Smooth muscle cell of the brain vasculature (primary cell): Measurements from ENCODE around the gene CDH23.

ENCODE experiments used
- DNase-seq: peaks from one replicate; pipeline ENCODE4 v3.0.0-alpha.2; 2012; ENCODE audit warnings: low read depth, low spot score

The CDH23 gene

GRCh38 chr10:71687077-71687476 lies 290.4 kb downstream of the CDH23 start:
- no peak for DNase-seq

GRCh38 chr10:71687480-71687879 lies 290.8 kb downstream of the CDH23 start:
- no peak for DNase-seq

- DNase-seq = no peak
These were observed 291.5 kb downstream of the CDH23 start for GRCh38 chr10:71688256-71688655.

- DNase-seq = no peak
These were observed 293.5 kb downstream of the CDH23 start for GRCh38 chr10:71690094-71690720.

- DNase-seq = no peak
These were observed 294.7 kb downstream of the CDH23 start for GRCh38 chr10:71691405-71691804.

- DNase-seq = no peak
These were observed 296.0 kb downstream of the CDH23 start for GRCh38 chr10:71692598-71693306.

GRCh38 chr10:71693377-71693776 lies 296.7 kb downstream of the CDH23 start:
- no peak for DNase-seq

GRCh38 chr10:71694039-71694501 lies 297.4 kb downstream of the CDH23 start:
- DNase-seq = no peak

GRCh38 chr10:71694567-71694968 lies 297.8 kb downstream of the CDH23 start:
- no peak for DNase-seq

- DNase-seq = no peak
These were observed 299.1 kb downstream of the CDH23 start for GRCh38 chr10:71695502-71696476.

- DNase-seq = no peak
These were observed 300.1 kb downstream of the CDH23 start for GRCh38 chr10:71696628-71697326.

GRCh38 chr10:71697938-71698709 lies 301.4 kb downstream of the CDH23 start:
- no peak for DNase-seq

GRCh38 chr10:71698737-71699136 lies 302.0 kb downstream of the CDH23 start:
- no peak for DNase-seq

- DNase-seq = no peak
These were observed 304.1 kb downstream of the CDH23 start for GRCh38 chr10:71700731-71701368.

GRCh38 chr10:71701496-71702132 lies 304.9 kb downstream of the CDH23 start:
- DNase-seq = no peak

GRCh38 chr10:71703577-71703976 lies 306.9 kb downstream of the CDH23 start:
- no peak for DNase-seq

GRCh38 chr10:71704816-71705215 lies 308.1 kb downstream of the CDH23 start:
- DNase-seq = no peak

- DNase-seq = no peak
These were observed 308.9 kb downstream of the CDH23 start for GRCh38 chr10:71705582-71705981.

- no peak for DNase-seq
These were observed 309.7 kb downstream of the CDH23 start for GRCh38 chr10:71706216-71707121.
